GM21381 (cell line): ENCODE measurements around the gene STEAP1B.
A peak's percentile ranks its signal among the peaks of the same experiment; 100 is the strongest.
"Not testable (repeated sequence)": the region's sequence is repeated elsewhere in the genome, so short reads cannot be mapped to it uniquely, and the experiment has no call there.

Source experiments
- ATAC-seq: cut with Tn5 transposase; IDR thresholded peaks from one replicate; pipeline ENCODE4 v1.9.1; 2021; ENCODE audit warnings: mild to moderate bottlenecking, moderate library complexity; ENCODE audit not compliant: unreplicated experiment

The STEAP1B gene

GRCh38 chr7:22499044-22499443 lies 944 bp downstream of the STEAP1B start:
- no peak for ATAC-seq

- not testable (repeated sequence) for ATAC-seq
These were observed 3.1 kb downstream of the STEAP1B start for GRCh38 chr7:22496912-22497311.

- ATAC-seq: not testable (repeated sequence)
These were observed 3.6 kb downstream of the STEAP1B start for GRCh38 chr7:22496296-22496888.

GRCh38 chr7:22493160-22493925 lies 6.6 kb downstream of the STEAP1B start:
- ATAC-seq: not testable (repeated sequence)

GRCh38 chr7:22488643-22489462 lies 11.1 kb downstream of the STEAP1B start:
- ATAC-seq: no peak

GRCh38 chr7:22487978-22488642 lies 11.9 kb downstream of the STEAP1B start:
- no peak for ATAC-seq

- no peak for ATAC-seq
These were observed 13.4 kb downstream of the STEAP1B start for GRCh38 chr7:22486597-22486996.

GRCh38 chr7:22485189-22485588 lies 14.8 kb downstream of the STEAP1B start:
- no peak for ATAC-seq

GRCh38 chr7:22482503-22482902 lies 17.5 kb downstream of the STEAP1B start:
- ATAC-seq: no peak

- ATAC-seq: peak; percentile 52
These were observed 18.3 kb downstream of the STEAP1B start for GRCh38 chr7:22481726-22482125.

GRCh38 chr7:22480523-22481075 lies 19.4 kb downstream of the STEAP1B start:
- no peak for ATAC-seq

- ATAC-seq: no peak
These were observed 22.0 kb downstream of the STEAP1B start for GRCh38 chr7:22477876-22478450.

- ATAC-seq: no peak
These were observed 22.7 kb downstream of the STEAP1B start for GRCh38 chr7:22477262-22477661.

GRCh38 chr7:22476824-22477223 lies 23.2 kb downstream of the STEAP1B start:
- no peak for ATAC-seq

- no peak for ATAC-seq
These were observed 25.3 kb downstream of the STEAP1B start for GRCh38 chr7:22474645-22475044.

- no peak for ATAC-seq
These were observed 29.0 kb downstream of the STEAP1B start for GRCh38 chr7:22470981-22471380.

GRCh38 chr7:22469371-22470143 lies 30.4 kb downstream of the STEAP1B start:
- ATAC-seq: no peak

- no peak for ATAC-seq
These were observed 31.4 kb downstream of the STEAP1B start for GRCh38 chr7:22468609-22469008.

GRCh38 chr7:22464299-22464698 lies 35.7 kb downstream of the STEAP1B start:
- ATAC-seq: no peak
